Measurements from ENCODE around the gene PACSIN3. TPM values are rescaled to one million over a fixed set of nuclear protein-coding genes. Genes with fewer than 3 reads are reported as not detected.

PACSIN3 gene
- total RNA-seq: 8.3 and 12.8 TPM in 2 replicates

GRCh38 chr11:47186076-47186699 is at the start of gene PACSIN3:
TSS of gene PACSIN3 (minus strand) at chr11:47186434. CDS start at chr11:47182727, 3,707 bp downstream.

GRCh38 chr11:47176328-47177228 is 9.7 kb downstream of the PACSIN3 start, which contains the start of gene ARFGAP2:
TSS of gene ARFGAP2 (minus strand) at chr11:47176879. CDS start at chr11:47176853, 26 bp downstream.

Other genes with a start within 250 kb of the PACSIN3 start
- gene CSTPP1, start 249.7 kb downstream of the PACSIN3 start, total RNA-seq: 17.3 and 22.5 TPM in 2 replicates
- gene ARFGAP2, start 9.6 kb downstream of the PACSIN3 start, total RNA-seq: 128 and 138 TPM in 2 replicates
- 92.5 and 96.3 TPM in 2 replicates for gene DDB2, start 28.5 kb upstream of the PACSIN3 start, total RNA-seq
- 40.8 and 46.3 TPM in 2 replicates for gene ACP2, start 62.4 kb upstream of the PACSIN3 start, total RNA-seq
- 7.9 and 9.7 TPM in 2 replicates for gene NR1H3, start 71.6 kb upstream of the PACSIN3 start, total RNA-seq
- 15.3 and 15.6 TPM in 2 replicates for gene MADD, start 83.7 kb upstream of the PACSIN3 start, total RNA-seq
- not detected in 2 replicates for gene MYBPC3, start 166.3 kb upstream of the PACSIN3 start, total RNA-seq
- gene SPI1, start 192.1 kb upstream of the PACSIN3 start, total RNA-seq: not detected in 2 replicates
- gene SLC39A13, start 222.2 kb upstream of the PACSIN3 start, total RNA-seq: 99.1 and 101 TPM in 2 replicates
- gene PSMC3, start 240.0 kb upstream of the PACSIN3 start, total RNA-seq: 220 and 250 TPM in 2 replicates